Keratinocyte (primary cell): ENCODE data around the gene MAGEF1. TPM values are rescaled to one million over a fixed set of nuclear protein-coding genes. Genes with fewer than 3 reads are reported as not detected.

Experiments
- DNase-seq: peaks from one replicate; pipeline ENCODE4 v3.0.0-alpha.2; 2011; ENCODE audit warnings: low read depth, missing footprints, low spot score
- FAIRE-seq: peaks from 2 replicates; lab custom pipeline; 2011; peaks lifted over from hg19 to GRCh38; lab: Jason Lieb, UNC
- H2AFZ ChIP-seq: 2 replicates; pipeline ENCODE4 v1.6.0; 2012; ENCODE audit warnings: low read length, control low read depth, inconsistent platforms; ENCODE audit not compliant: control insufficient read depth
- H3K27ac ChIP-seq: 2 replicates; pipeline ENCODE4 v1.5.1; 2011; ENCODE audit warnings: low read length; ENCODE audit not compliant: control insufficient read depth, insufficient read depth
- H3K27me3 ChIP-seq: 3 replicates; pipeline ENCODE4 v1.6.0; 2011; ENCODE audit warnings: low read length; ENCODE audit not compliant: control insufficient read depth, insufficient read depth; ENCODE audit errors: extremely low read depth
- H3K36me3 ChIP-seq, 2 experiments: 2 replicates in 1 of 2; 3 replicates in 1 of 2; pipeline ENCODE4 v1.5.1; 2011; ENCODE audit warnings: low read length in 2 of 2, mild to moderate bottlenecking in 1 of 2; ENCODE audit not compliant: control insufficient read depth in 2 of 2, insufficient read depth in 2 of 2; ENCODE audit errors: extremely low read depth in 1 of 2
- H3K4me1 ChIP-seq: 3 replicates; pipeline ENCODE4 v1.5.1; 2011; ENCODE audit warnings: low read length; ENCODE audit not compliant: control insufficient read depth, insufficient read depth; ENCODE audit errors: extremely low read depth
- H3K4me2 ChIP-seq: 3 replicates; pipeline ENCODE4 v1.6.0; 2011; ENCODE audit warnings: low read depth, low read length; ENCODE audit not compliant: control insufficient read depth, insufficient read depth; ENCODE audit errors: extremely low read depth
- H3K4me3 ChIP-seq, 3 experiments: fragments of 200-600 bp in 1 of 3; sonication (generic) in 1 of 3; 2 replicates in 2 of 3; 3 replicates in 1 of 3; pipeline ENCODE4 v1.5.1; 2011 to 2016; ENCODE audit warnings: low read length in 3 of 3, mild to moderate bottlenecking in 3 of 3, control low read depth in 2 of 3, inconsistent platforms in 1 of 3, low read depth in 1 of 3, mixed read lengths in 1 of 3, mixed run types in 1 of 3, moderate library complexity in 1 of 3; ENCODE audit not compliant: control insufficient read depth in 2 of 3, insufficient read depth in 2 of 3; ENCODE audit errors: extremely low read depth in 1 of 3
- H3K79me2 ChIP-seq: 2 replicates; pipeline ENCODE4 v1.6.0; 2012; ENCODE audit warnings: low read length; ENCODE audit not compliant: control insufficient read depth, insufficient read depth
- H3K9ac ChIP-seq: 3 replicates; pipeline ENCODE4 v1.6.0; 2011; ENCODE audit warnings: low read length; ENCODE audit not compliant: control insufficient read depth, insufficient read depth; ENCODE audit errors: extremely low read depth
- H3K9me1 ChIP-seq: 3 replicates; pipeline ENCODE4 v1.6.0; 2011; ENCODE audit warnings: low read length; ENCODE audit not compliant: control insufficient read depth, insufficient read depth; ENCODE audit errors: extremely low read depth
- H3K9me3 ChIP-seq: 2 replicates; pipeline ENCODE4 v1.5.1; 2012; ENCODE audit warnings: low read depth, low read length; ENCODE audit not compliant: control insufficient read depth
- H4K20me1 ChIP-seq: 3 replicates; pipeline ENCODE4 v1.6.0; 2011; ENCODE audit warnings: low read length; ENCODE audit not compliant: control insufficient read depth, insufficient read depth; ENCODE audit errors: extremely low read depth
- EZH2 ChIP-seq: IDR thresholded peaks from one replicate; pipeline ENCODE4 v1.6.1; 2012; ENCODE audit warnings: inconsistent platforms, mild to moderate bottlenecking, low read length, moderate library complexity
- dilution Hi-C: fragments of 300-500 bp; cut with MboI; formaldehyde crosslinking; loops from one replicate; pipeline ENCODE4 v1.7.0; 2020; ENCODE audit warnings: low sequenced_read_pairs; ENCODE audit not compliant: extremely low pct_ligation_motif_present
- polyA plus RNA-seq, 5 experiments: library from polyadenylated mRNA; depleted of rRNA in 3 of 5; stranded (reverse) in 3 of 5; stranded (forward) in 1 of 5; unstranded in 1 of 5; fragments of >200 nt; gene quantifications; 1 replicate in 1 of 5; 2 replicates in 3 of 5; 3 replicates in 1 of 5; pipeline versions ENCODE4 v1.2.1 to v1.2.3, GENCODE V29; 2011 to 2012; ENCODE audit warnings: missing spikeins in 2 of 5, low read depth in 1 of 5, low replicate concordance in 1 of 5
- TF ChIP-seq, protein P1 (sequence below), 3 experiments: IDR thresholded peaks in 1 of 3; conservative IDR thresholded peaks in 1 of 3; optimal IDR thresholded peaks in 1 of 3; 2 replicates in 2 of 3; 3 replicates in 1 of 3; pipeline versions ENCODE3 to v1.5.1; 2011; ENCODE audit warnings: low read length in 3 of 3, mild to moderate bottlenecking in 3 of 3, moderate library complexity in 2 of 3, control low read depth in 1 of 3, inconsistent platforms in 1 of 3; ENCODE audit not compliant: insufficient read depth in 2 of 3; ENCODE audit errors: extremely low read depth in 1 of 3

Gene MAGEF1
- polyA plus RNA-seq, 1 donor (not counting 4 experiments of a cell fraction or from before 2014, with no cell fraction given) = 11.8 TPM

GRCh38 chr3:184693011-184693975, 18.6 kb downstream of the MAGEF1 start:
- Histone ChIP-seq H4K20me1 (peaks cover 4% of the 10 kb centered on the region), H3K27me3 (no peaks in the 10 kb centered on the region), H3K9me1 (no peaks in the 10 kb centered on the region), H3K79me2 (no peaks in the 10 kb centered on the region), H3K36me3 (no peaks in the 10 kb centered on the region), H3K9me3 (no peaks in the 10 kb centered on the region), H3K4me3 (no peak overlapping the region), H3K4me1 (peaks cover 3% of the 10 kb centered on the region), H3K27ac (no peak overlapping the region), H2AFZ (no peak overlapping the region), H3K9ac (no peak overlapping the region), H3K4me2 (no peak overlapping the region)
- DNase-seq (peak; percentile 66), FAIRE-seq (no peak)
- dilution Hi-C loops = no loop called here
- TF ChIP-seq, protein P1, sequence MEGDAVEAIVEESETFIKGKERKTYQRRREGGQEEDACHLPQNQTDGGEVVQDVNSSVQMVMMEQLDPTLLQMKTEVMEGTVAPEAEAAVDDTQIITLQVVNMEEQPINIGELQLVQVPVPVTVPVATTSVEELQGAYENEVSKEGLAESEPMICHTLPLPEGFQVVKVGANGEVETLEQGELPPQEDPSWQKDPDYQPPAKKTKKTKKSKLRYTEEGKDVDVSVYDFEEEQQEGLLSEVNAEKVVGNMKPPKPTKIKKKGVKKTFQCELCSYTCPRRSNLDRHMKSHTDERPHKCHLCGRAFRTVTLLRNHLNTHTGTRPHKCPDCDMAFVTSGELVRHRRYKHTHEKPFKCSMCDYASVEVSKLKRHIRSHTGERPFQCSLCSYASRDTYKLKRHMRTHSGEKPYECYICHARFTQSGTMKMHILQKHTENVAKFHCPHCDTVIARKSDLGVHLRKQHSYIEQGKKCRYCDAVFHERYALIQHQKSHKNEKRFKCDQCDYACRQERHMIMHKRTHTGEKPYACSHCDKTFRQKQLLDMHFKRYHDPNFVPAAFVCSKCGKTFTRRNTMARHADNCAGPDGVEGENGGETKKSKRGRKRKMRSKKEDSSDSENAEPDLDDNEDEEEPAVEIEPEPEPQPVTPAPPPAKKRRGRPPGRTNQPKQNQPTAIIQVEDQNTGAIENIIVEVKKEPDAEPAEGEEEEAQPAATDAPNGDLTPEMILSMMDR (optimal IDR thresholded peaks at IDR 0.05 in 1 of 3, IDR thresholded peaks at IDR 0.05 in 1 of 3, conservative IDR thresholded peaks at IDR 0.05 in 1 of 3; ENCODE audit: extremely low read depth in 1 of 3, insufficient read depth in 2 of 3, low read length in 3 of 3) = no peak
- no peak for TF ChIP-seq EZH2

GRCh38 chr3:184691397-184692231, 20.2 kb downstream of the MAGEF1 start:
- DNase-seq (no peak), FAIRE-seq (no peak)
- Histone ChIP-seq H3K36me3 (no peaks in the 10 kb centered on the region), H3K9me3 (no peaks in the 10 kb centered on the region), H3K27me3 (no peaks in the 10 kb centered on the region), H3K9ac (no peak overlapping the region), H3K4me1 (peaks cover 4% of the 10 kb centered on the region), H3K79me2 (no peaks in the 10 kb centered on the region), H3K27ac (no peak overlapping the region), H3K9me1 (no peaks in the 10 kb centered on the region), H4K20me1 (peaks cover 4% of the 10 kb centered on the region), H2AFZ (no peak overlapping the region), H3K4me3 (no peak overlapping the region), H3K4me2 (no peak overlapping the region)
- TF ChIP-seq EZH2 = no peak
- TF ChIP-seq, protein P1 (optimal IDR thresholded peaks at IDR 0.05 in 1 of 3, IDR thresholded peaks at IDR 0.05 in 1 of 3, conservative IDR thresholded peaks at IDR 0.05 in 1 of 3; ENCODE audit: extremely low read depth in 1 of 3, insufficient read depth in 2 of 3, low read length in 3 of 3) = no peak
- dilution Hi-C loops = no loop called here
